Lung (tissue), 12 donors: ENCODE results near the gene DKK3. TPM values are rescaled to one million over a fixed set of nuclear protein-coding genes. Genes with fewer than 3 reads are reported as not detected.

ENCODE experiments used
- ATAC-seq: fragments of 200-7000 bp; cut with Tn5 transposase; one replicate; pipeline ENCODE4 v1.9.1; 2020; ENCODE audit warnings: moderate number of reproducible peaks; ENCODE audit not compliant: insufficient read depth, low FRiP score
- DNase-seq, 3 donors: peaks; one replicate each; pipeline ENCODE4 v3.0.0-alpha.2; 2013 to 2017
- H3K27ac ChIP-seq, 2 donors: one replicate each; pipeline ENCODE4 v1.5.1; 2013; ENCODE audit warnings: mild to moderate bottlenecking in 2 of 2, moderate library complexity in 2 of 2, control low read depth in 1 of 2, inconsistent platforms in 1 of 2, low read depth in 1 of 2, low read length in 1 of 2
- H3K27me3 ChIP-seq, 3 donors: one replicate each; pipeline ENCODE4 v1.5.1; 2013; ENCODE audit warnings: low read length in 2 of 3; ENCODE audit not compliant: control insufficient read depth in 3 of 3, insufficient read depth in 3 of 3
- H3K36me3 ChIP-seq, 4 donors: one replicate each; pipeline ENCODE4 v1.5.1; 2013; ENCODE audit warnings: low read length in 4 of 4, mild to moderate bottlenecking in 1 of 4, moderate library complexity in 1 of 4; ENCODE audit not compliant: control insufficient read depth in 4 of 4, insufficient read depth in 4 of 4
- H3K4me1 ChIP-seq, 5 donors: one replicate each; pipeline ENCODE4 v1.5.1; 2013; ENCODE audit warnings: low read length in 5 of 5, mild to moderate bottlenecking in 2 of 5, moderate library complexity in 1 of 5; ENCODE audit not compliant: control insufficient read depth in 5 of 5, insufficient read depth in 5 of 5
- H3K4me3 ChIP-seq: one replicate; pipeline ENCODE4 v1.5.1; 2013; ENCODE audit warnings: mild to moderate bottlenecking, control low read depth, moderate library complexity
- H3K9ac ChIP-seq, 2 donors: one replicate each; pipeline ENCODE4 v1.5.1; 2013; ENCODE audit warnings: low read length in 2 of 2, control low read depth in 1 of 2; ENCODE audit not compliant: insufficient read depth in 1 of 2
- H3K9me3 ChIP-seq, 4 donors: one replicate each; pipeline ENCODE4 v1.5.1; 2013; ENCODE audit warnings: low read length in 3 of 4, mild to moderate bottlenecking in 1 of 4, moderate library complexity in 1 of 4; ENCODE audit not compliant: control insufficient read depth in 4 of 4, insufficient read depth in 3 of 4
- WGBS, 2 donors: extraction: QIAGEN DNeasy Blood & Tissue Kit; methylation state at CpG; one replicate each; pipeline ENCODE4 v1.1.7; 2013; 5-methylcytosine and 5-hydroxymethylcytosine counted together
- polyA plus RNA-seq, 2 donors: library from polyadenylated mRNA; stranded (reverse); fragments of 200-250 nt; gene quantifications; one replicate each; pipeline ENCODE4 v1.2.1, GENCODE V29; 2013
- total RNA-seq, 2 donors: library from RNA; depleted of rRNA in 1 of 2; stranded (reverse); fragments of >200 nt in 1 of 2; gene quantifications; one replicate each; pipeline ENCODE4 v1.2.1, GENCODE V29; 2014 to 2021
- TF ChIP-seq, protein P1 (sequence below): IDR thresholded peaks from 2 replicates; pipeline ENCODE4 v1.5.1; 2012; ENCODE audit warnings: mild to moderate bottlenecking; ENCODE audit errors: control extremely low read depth, extremely low read depth
- donor health status: control.
- donor health status: control.
- donor health status: Bipolar disorder and iron deficiency.
- donor health status: healthy.
- donor health status: DM: yes; HTN: yes; CAD: no.

Gene DKK3
- total and polyA plus RNA-seq, 4 donors: 45.3 to 121 (median 94.5) TPM

DNA sequence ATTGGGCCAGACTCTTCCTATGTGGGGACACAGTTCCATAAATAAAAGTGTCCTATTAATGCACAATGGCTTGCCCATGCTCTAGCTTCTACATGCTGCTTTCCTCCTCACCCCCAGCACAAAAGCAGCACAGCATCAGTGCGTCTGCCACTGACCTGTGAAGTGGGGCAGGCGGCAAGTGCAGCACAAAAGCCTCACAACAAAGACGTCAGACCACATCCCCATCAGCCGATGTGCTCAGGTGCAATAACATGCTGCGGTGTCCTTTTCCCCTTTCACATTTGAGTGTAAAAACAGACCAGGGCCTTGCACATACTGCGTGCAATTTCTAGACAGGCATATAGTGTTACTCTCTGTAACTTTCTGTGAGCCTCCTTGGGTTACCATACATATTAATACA lies 12.8 kb downstream of the DKK3 start:
- TF ChIP-seq, protein P1, sequence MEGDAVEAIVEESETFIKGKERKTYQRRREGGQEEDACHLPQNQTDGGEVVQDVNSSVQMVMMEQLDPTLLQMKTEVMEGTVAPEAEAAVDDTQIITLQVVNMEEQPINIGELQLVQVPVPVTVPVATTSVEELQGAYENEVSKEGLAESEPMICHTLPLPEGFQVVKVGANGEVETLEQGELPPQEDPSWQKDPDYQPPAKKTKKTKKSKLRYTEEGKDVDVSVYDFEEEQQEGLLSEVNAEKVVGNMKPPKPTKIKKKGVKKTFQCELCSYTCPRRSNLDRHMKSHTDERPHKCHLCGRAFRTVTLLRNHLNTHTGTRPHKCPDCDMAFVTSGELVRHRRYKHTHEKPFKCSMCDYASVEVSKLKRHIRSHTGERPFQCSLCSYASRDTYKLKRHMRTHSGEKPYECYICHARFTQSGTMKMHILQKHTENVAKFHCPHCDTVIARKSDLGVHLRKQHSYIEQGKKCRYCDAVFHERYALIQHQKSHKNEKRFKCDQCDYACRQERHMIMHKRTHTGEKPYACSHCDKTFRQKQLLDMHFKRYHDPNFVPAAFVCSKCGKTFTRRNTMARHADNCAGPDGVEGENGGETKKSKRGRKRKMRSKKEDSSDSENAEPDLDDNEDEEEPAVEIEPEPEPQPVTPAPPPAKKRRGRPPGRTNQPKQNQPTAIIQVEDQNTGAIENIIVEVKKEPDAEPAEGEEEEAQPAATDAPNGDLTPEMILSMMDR: no peak
- 92 to 95% methylated on average over 6 of the region's 6 CpGs for WGBS, 2 donors
- no peak overlapping the region for H3K4me3 ChIP-seq
- DNase-seq (no peak), ATAC-seq (no peak)
- no peaks in the 10 kb centered on the region for H3K27me3 ChIP-seq
- H3K27ac ChIP-seq: no peak overlapping the region
- peaks cover 0 to 28% (median 12%) of the 10 kb centered on the region in 4 donors for H3K36me3 ChIP-seq
- no peaks in the 10 kb centered on the region for H3K4me1 ChIP-seq
- peaks cover 0 to 2% (median 0%) of the 10 kb centered on the region in 4 donors for H3K9me3 ChIP-seq
- H3K9ac ChIP-seq: no peak overlapping the region

DNA sequence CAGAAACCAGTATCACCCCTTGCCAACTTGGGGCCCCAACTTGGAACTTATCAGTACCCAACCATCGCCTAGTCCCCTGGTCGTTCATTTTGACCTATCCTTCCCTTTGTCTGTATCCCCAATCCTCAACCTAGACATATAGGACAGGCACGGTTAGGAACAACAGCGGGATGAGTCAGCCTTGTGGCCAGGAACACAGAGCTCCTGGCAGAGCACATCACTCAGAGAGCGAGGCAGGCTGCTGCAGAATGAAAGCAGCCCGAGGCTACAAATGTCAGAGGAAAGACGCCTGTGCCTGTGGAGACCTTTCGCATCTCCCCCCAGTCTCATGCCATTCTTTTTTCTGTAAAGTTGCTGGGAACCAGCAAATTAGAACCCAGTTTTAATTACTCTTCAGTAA lies 14.6 kb downstream of the DKK3 start:
- Histone ChIP-seq H3K27ac (peak overlapping the region in 1 of 2 donors; percentile 84), H3K36me3 (peaks cover 0 to 28% (median 13%) of the 10 kb centered on the region in 4 donors), H3K4me1 (peaks cover 0 to 4% (median 0%) of the 10 kb centered on the region in 5 donors), H3K9ac (no peak overlapping the region), H3K27me3 (no peaks in the 10 kb centered on the region), H3K4me3 (no peak overlapping the region), H3K9me3 (peaks cover 0 to 2% (median 0%) of the 10 kb centered on the region in 4 donors)
- WGBS, 2 donors: 79 to 84% methylated on average over 8 of the region's 8 CpGs
- no peak for ATAC-seq
- TF ChIP-seq, protein P1: no peak
- no peak for DNase-seq

DNA sequence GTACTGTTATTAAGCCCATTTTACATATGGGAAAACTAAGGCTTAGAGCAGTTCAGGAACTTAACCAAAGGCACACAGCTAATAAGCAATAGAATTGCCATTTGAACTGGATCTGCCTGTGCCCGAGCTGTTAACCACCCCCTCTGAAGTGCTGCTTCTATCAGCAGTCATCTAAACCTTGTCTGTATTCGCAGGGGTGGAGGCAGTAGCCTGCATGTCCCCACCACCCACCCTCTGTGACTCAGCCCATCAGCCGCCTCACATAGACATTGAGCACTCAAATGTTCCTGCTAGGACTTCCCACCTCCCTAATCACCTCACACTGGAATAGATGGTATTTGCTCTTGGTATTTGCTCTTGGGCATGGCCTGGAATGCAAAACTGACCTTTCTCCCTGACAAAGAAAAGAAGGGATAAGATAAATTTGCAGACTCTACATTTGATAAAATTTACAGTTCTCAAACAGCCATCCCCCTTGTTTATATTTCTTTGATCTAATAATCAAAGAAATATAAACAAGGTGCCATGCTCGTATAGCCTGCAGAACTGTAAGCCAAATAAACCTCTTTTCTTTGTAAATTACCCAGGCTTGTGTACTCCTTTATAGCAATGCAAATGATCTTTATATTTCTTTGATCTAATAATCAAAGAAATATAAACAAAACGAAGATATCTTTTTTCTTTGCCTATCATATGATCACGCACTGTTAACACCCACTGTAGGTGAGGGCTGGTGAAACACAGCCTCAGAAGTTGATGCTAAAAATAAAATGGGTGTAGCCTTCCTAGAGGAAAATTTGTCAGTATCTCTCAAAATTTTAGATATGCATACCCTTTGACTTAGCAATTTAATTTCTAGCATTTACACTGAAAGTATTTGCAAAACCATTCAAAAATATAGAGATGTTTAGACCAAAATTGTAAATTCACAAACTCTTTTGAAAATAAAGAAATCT lies 15.9 kb downstream of the DKK3 start:
- Histone ChIP-seq H3K9me3 (peaks cover 0 to 2% (median 0%) of the 10 kb centered on the region in 4 donors), H3K27ac (peak overlapping the region in 1 of 2 donors; percentile 45), H3K36me3 (peaks cover 0 to 28% (median 13%) of the 10 kb centered on the region in 4 donors), H3K4me3 (no peak overlapping the region), H3K9ac (no peak overlapping the region), H3K4me1 (peaks cover 0 to 11% (median 6%) of the 10 kb centered on the region in 5 donors), H3K27me3 (no peaks in the 10 kb centered on the region)
- DNase-seq (no peak), ATAC-seq (peak; percentile 49)
- 69 to 78% methylated on average over 6 of the region's 6 CpGs for WGBS, 2 donors
- TF ChIP-seq, protein P1: no peak
